Activated CD4-positive, alpha-beta T cell treated with anti-CD3 and anti-CD28 coated beads, Interleukin-2, amount 10 ng/mL, durations not matched to agents 24 days and 14 days (primary cell): ENCODE results near the gene EPHA10. TPM values are rescaled to one million over a fixed set of nuclear protein-coding genes. Genes with fewer than 3 reads are reported as not detected.

ENCODE experiments used
- DNase-seq: peaks from one replicate; pipeline ENCODE4 v3.0.0; 2022
- H3K27ac Mint-ChIP-seq: one replicate; pipeline ENCODE4 v1.8.0; 2022; ENCODE audit warnings: mild to moderate bottlenecking, mixed read lengths
- H3K27me3 Mint-ChIP-seq: one replicate; pipeline ENCODE4 v1.8.0; 2022; ENCODE audit warnings: mixed read lengths
- H3K36me3 Mint-ChIP-seq: one replicate; pipeline ENCODE4 v1.8.0; 2022; ENCODE audit warnings: low read depth, mild to moderate bottlenecking, mixed read lengths
- H3K4me1 Mint-ChIP-seq: one replicate; pipeline ENCODE4 v1.8.0; 2021; ENCODE audit warnings: mixed read lengths
- H3K4me3 Mint-ChIP-seq: one replicate; pipeline ENCODE4 v1.8.0; 2022; ENCODE audit warnings: mild to moderate bottlenecking, moderate library complexity, mixed read lengths
- H3K9me3 Mint-ChIP-seq: one replicate; pipeline ENCODE4 v1.8.0; 2021; ENCODE audit warnings: mixed read lengths
- intact Hi-C: fragments of 100-400 bp; cut with micrococcal nuclease; formaldehyde crosslinking; loops from one replicate; pipeline ENCODE4 v1.15.1; 2023
- total RNA-seq: library from RNA; stranded (reverse); gene quantifications from 2 replicates; pipeline ENCODE4 v1.2.3, GENCODE V29; 2022

EPHA10 gene
- total RNA-seq, 1 donor from 2014 or later, result 0.21 TPM

DNA sequence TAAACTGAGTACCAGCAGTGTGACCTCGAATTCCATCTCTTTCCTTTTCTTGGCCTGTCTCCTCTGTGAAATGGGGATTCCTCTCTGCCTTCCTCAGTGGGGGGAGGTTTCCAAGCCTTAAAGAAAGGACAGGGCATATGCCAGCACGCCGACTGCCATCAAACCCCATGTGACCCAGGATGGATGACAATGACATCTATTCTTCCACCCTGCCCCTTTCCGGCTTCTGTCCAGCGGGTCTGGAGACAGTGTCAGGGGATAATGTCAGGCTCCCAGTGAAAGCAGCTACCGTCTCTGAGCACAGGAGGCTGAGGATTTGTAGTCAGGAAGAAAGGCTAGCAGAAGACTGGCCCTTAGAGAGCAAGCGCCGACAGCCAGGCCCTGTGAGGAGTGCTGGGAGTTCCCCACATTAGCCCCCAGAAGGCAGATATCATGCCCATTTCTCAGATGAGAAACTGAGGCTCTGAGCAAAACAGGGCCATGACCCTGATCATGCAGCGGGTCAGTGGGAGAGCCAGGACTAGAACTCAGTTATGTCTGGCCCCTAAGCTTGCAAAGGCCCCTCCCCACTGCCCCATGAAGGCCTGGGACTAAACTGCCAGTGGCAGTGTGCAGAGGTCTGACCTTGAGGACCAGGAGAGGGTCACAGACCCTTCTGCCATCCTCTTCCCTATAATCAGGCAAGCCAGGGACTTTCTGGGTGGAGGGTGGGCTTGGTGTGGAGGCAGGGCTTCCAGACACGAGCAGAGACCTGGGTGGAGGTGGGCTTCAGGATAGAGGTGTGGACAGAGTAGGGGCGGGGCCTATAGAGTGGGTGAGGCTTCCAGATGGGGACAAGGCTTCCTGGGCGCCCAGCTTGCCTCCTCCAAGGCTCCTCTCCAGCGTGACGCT, 42.5 kb downstream of the EPHA10 start:
- peaks cover 5% of the 10 kb centered on the region for H3K27me3 Mint-ChIP-seq
- H3K27ac Mint-ChIP-seq, result no peak overlapping the region
- no peak overlapping the region for H3K4me3 Mint-ChIP-seq
- intact Hi-C loops, result no loop called here
- no peaks in the 10 kb centered on the region for H3K4me1 Mint-ChIP-seq
- no peaks in the 10 kb centered on the region for H3K9me3 Mint-ChIP-seq
- DNase-seq, result no peak
- no peaks in the 10 kb centered on the region for H3K36me3 Mint-ChIP-seq

DNA sequence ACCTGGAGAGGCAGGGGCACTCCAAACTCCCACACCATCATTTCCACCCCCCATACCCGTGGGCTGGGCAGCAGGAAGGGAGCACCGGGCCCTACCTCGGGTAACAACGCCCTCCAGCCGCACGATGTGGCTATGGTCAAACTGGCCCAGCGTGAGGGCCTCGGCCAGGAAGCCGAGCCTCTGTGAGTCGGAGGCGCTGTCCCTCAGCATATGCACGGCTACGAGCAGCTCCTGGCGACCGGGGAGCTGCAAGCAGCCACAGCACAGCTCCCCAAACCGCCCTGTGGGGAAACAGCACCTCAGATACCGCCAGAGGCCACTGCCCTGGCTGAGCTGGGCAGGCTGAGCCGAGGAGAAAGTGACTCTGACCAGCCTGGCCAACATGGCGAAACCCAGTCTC, 43.4 kb downstream of the EPHA10 start:
- Mint-ChIP-seq H3K4me1 (no peaks in the 10 kb centered on the region), H3K36me3 (no peaks in the 10 kb centered on the region), H3K9me3 (no peaks in the 10 kb centered on the region), H3K27me3 (peaks cover 4% of the 10 kb centered on the region), H3K4me3 (no peak overlapping the region), H3K27ac (no peak overlapping the region)
- intact Hi-C loops, result no loop called here
- DNase-seq, result no peak

DNA sequence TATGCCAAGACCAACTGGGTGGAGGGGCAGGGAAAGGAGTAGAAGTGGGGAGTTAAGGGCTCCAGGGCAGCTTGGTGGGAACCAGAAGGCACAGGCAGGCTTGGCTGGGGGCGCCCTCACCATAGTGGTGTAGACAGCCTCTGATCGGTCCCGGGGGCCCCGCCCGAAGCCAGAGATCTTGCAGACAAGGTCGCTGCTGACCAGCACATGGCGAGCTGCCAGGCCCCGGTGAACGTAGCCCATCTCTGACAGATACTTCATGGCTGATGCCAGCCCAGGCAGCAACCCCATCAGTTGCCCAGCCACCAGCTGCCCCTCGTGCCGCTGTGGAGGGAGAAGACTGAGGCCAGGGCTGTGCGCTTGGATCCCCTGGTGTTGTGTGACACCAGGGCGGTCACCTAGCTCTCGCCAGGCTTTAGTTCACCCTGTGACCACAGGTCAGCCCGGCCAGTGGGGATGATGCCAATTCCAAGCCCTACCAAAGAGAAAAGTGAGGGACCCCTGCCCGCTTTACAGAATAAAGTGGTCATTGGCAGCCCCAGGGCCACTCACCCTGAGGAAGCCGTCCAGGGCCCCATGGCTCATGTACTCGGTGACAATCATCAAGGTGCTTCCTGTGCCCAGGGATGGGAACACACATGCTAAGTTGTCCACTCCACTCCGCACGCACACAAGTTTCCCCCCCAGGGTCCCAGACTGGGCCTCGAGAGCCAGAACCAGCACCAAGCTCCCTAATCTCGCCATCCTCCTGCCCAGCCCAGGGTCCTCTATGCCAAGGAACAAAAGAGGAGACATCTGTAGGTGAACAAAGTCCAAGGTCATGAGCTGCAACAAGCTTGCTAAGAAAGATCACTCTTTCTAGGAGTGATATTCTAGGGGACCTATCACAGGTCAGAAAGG, 44.4 kb downstream of the EPHA10 start:
- Mint-ChIP-seq H3K9me3 (no peaks in the 10 kb centered on the region), H3K36me3 (no peaks in the 10 kb centered on the region), H3K27me3 (peaks cover 2% of the 10 kb centered on the region), H3K4me3 (no peak overlapping the region), H3K27ac (no peak overlapping the region), H3K4me1 (no peaks in the 10 kb centered on the region)
- intact Hi-C loops, result no loop called here
- no peak for DNase-seq

DNA sequence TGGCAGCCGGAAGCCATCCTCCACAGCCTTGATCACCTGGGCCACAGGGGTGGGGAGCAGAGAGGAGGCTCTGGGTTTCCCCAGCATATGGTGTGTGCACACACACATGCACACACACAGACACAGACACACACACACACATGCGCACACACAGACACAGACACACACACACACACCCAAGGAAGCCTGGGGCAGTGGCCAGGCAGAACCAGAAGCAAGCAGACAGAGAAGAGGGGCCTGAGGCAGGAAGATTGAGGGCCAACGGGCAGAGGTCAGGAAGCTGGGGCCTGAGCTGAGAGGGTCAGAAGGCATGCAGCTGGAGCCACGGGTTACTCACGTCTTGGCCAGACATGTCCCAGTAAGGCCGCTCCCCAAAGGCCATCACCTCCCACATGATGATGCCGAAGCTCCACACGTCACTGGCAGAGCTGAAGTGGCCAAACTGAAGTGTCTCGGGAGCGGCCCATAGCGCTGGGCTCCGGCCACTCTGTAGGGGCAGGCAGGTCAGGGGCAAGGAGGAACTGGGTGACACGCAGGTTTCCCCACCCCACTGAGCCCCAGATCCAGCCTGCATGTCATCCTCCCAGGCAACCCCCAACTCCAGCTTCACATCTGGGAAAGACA, 45.2 kb downstream of the EPHA10 start:
- H3K36me3 Mint-ChIP-seq, result no peaks in the 10 kb centered on the region
- no peak overlapping the region for H3K27ac Mint-ChIP-seq
- no peak for DNase-seq
- no peaks in the 10 kb centered on the region for H3K4me1 Mint-ChIP-seq
- no peak overlapping the region for H3K4me3 Mint-ChIP-seq
- no peaks in the 10 kb centered on the region for H3K9me3 Mint-ChIP-seq
- no peaks in the 10 kb centered on the region for H3K27me3 Mint-ChIP-seq
- intact Hi-C loops, result no loop called here

DNA sequence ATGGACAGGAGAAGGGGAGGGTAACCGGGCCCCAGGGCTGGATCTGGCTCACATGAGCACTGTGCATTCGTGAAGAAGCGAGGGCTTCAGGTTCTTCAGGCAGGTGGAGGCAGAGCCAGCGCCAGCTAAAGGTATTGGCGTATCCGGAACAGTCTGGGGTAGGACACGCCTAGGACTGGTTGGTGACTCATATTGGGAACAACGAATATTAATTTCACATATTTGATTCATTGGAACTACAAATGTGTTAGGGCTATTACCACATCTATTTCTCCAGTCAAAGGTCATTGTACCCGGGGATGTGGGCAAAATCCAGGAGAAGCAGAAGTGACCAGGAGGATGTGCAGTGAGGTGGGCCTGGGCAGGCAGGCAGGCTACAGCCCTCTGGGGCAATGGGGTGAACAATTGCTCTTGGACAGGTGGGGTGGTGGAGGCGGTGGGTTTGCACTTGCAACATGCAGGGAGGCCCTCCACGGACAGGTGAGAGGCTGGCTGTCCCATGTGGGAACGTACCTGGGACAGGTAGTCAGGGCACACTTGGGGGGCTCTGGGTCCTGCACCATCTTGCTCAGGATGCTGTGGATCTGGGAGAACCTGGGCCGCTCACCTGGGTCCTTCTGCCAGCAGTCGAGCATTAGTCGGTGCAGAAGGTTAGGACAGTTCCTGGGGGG, 45.9 kb downstream of the EPHA10 start:
- H3K27me3 Mint-ChIP-seq, result no peaks in the 10 kb centered on the region
- intact Hi-C loops, result no loop called here
- no peak for DNase-seq
- no peaks in the 10 kb centered on the region for H3K9me3 Mint-ChIP-seq
- no peak overlapping the region for H3K4me3 Mint-ChIP-seq
- no peaks in the 10 kb centered on the region for H3K36me3 Mint-ChIP-seq
- H3K4me1 Mint-ChIP-seq, result no peaks in the 10 kb centered on the region
- no peak overlapping the region for H3K27ac Mint-ChIP-seq

DNA sequence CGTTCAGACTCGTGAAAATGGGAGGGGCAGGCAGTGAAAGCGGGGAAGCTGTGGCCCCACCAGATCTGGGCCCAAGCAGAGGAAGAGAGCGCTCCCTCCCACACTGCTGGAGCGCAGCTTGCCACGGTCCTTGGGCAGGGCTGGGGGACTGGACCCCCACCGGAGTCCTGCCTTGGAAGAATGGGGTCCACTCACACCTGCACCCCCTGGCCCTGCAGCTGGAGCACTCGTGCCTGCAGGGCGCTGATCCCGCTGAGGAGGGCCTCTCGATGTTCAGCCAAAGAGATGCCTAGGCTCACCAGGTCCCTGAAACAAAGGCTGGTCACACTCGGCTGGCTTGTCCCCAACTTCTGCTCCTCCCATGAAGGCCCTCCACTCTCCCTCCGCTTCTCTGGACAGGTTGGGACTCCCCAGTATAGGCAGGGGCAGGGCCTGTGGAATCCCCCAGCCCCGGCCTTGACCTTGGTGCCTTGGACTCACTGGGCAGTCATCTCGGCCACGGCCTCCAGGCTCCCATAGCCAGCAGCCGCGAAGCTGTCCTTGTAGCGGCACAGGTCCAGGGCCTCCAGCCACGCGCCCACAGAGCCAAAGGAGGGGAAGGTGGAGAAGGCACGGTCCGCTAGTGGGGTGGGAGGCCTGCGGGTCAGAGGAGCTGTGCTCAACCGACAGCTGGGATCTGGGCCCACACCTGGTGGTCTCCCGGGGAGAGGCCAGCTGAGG, 46.6 kb downstream of the EPHA10 start:
- H3K4me1 Mint-ChIP-seq, result no peaks in the 10 kb centered on the region
- DNase-seq, result no peak
- no peak overlapping the region for H3K4me3 Mint-ChIP-seq
- H3K36me3 Mint-ChIP-seq, result no peaks in the 10 kb centered on the region
- intact Hi-C loops, result no loop called here
- no peaks in the 10 kb centered on the region for H3K9me3 Mint-ChIP-seq
- no peak overlapping the region for H3K27ac Mint-ChIP-seq
- H3K27me3 Mint-ChIP-seq, result no peaks in the 10 kb centered on the region

DNA sequence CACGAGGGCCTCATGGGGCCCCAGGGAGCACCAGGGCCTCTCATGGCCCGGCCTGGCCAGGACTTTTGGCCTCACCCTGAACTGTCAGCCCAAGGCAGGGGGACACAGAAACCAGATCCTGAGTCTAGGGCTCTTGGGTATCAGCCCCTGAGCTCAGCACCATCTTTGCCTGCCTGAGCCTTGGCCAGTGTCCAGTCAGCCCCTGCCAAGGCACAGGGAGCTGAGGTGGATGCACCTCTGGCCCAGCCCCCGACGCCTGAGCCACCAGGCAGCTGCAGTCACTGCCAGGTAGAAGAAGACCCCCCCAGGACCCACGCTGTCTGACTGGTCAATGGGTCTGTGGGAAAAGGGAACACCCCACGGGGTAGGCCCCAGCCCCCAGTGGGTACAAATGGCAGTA, 47.3 kb downstream of the EPHA10 start:
- DNase-seq, result no peak
- Mint-ChIP-seq H3K27ac (no peak overlapping the region), H3K9me3 (no peaks in the 10 kb centered on the region), H3K4me1 (no peaks in the 10 kb centered on the region), H3K4me3 (no peak overlapping the region), H3K36me3 (no peaks in the 10 kb centered on the region), H3K27me3 (no peaks in the 10 kb centered on the region)
- intact Hi-C loops, result no loop called here

DNA sequence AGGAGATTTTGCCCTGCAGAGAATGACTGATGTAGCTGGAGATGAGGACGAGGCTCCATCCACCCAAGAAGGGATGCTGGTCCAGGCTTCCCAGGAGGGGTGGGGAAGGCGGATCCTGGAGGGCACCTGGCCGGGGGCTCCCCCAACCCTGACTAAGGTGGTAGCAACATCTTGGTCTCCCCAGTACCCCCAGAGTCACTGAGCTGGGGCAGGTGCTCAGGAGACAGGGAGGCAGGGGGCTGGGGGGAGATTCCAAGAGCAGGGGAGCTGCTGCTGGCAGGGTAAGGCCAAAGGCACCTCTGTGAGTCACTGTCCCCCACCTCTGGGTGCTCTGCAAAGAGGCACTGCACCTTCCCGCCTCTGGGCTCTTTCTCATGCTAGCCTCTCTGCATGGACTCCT, 48.6 kb downstream of the EPHA10 start:
- H3K27me3 Mint-ChIP-seq, result no peaks in the 10 kb centered on the region
- H3K27ac Mint-ChIP-seq, result no peak overlapping the region
- intact Hi-C loops, result no loop called here
- no peak overlapping the region for H3K4me3 Mint-ChIP-seq
- DNase-seq, result no peak
- H3K36me3 Mint-ChIP-seq, result peaks cover 3% of the 10 kb centered on the region
- no peaks in the 10 kb centered on the region for H3K4me1 Mint-ChIP-seq
- no peaks in the 10 kb centered on the region for H3K9me3 Mint-ChIP-seq

DNA sequence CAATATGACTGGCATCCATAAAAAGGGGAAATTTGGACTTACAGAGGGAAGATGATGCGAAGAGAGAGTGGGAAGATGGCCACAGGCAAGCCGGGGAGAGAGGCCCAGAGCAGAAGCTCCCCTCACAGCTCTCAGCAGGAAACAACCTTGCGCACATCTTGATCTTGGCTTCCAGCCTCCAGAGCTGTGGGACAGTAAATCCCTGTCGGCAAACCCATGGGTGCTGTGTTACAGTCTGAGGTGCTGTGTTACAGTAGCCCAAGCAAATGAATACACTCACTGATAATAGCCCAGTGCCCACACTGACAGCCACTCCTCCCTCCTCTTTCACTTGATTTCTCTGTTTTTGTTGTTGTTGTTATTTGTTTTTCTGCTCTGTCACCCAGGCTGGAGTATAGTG, 50.2 kb downstream of the EPHA10 start:
- Mint-ChIP-seq H3K4me1 (no peaks in the 10 kb centered on the region), H3K36me3 (peaks cover 5% of the 10 kb centered on the region), H3K27me3 (no peaks in the 10 kb centered on the region), H3K9me3 (no peaks in the 10 kb centered on the region), H3K4me3 (no peak overlapping the region), H3K27ac (no peak overlapping the region)
- intact Hi-C loops, result no loop called here
- no peak for DNase-seq

DNA sequence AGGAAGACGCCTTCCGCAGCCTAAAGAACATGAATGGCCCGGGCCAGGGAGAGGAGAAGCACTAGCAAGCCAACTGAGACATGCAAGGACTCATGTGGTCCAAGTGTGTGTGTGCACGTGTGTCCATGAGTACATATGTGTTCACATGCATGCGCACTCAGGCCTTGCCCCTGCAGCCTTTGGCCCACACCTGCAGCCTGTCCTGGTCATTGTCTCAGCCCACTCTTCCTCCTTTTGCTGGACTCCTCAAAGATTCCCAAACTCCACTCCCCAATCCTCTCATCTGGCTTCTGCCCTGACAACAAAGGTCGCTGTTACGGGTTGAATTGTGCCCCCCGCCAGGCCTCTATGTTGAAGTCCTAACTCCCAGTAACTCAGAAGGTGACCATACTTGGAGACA, 50.7 kb downstream of the EPHA10 start:
- Mint-ChIP-seq H3K9me3 (no peaks in the 10 kb centered on the region), H3K4me1 (no peaks in the 10 kb centered on the region), H3K27ac (no peak overlapping the region), H3K36me3 (peaks cover 10% of the 10 kb centered on the region), H3K27me3 (no peaks in the 10 kb centered on the region), H3K4me3 (no peak overlapping the region)
- DNase-seq, result no peak
- intact Hi-C loops, result no loop called here

DNA sequence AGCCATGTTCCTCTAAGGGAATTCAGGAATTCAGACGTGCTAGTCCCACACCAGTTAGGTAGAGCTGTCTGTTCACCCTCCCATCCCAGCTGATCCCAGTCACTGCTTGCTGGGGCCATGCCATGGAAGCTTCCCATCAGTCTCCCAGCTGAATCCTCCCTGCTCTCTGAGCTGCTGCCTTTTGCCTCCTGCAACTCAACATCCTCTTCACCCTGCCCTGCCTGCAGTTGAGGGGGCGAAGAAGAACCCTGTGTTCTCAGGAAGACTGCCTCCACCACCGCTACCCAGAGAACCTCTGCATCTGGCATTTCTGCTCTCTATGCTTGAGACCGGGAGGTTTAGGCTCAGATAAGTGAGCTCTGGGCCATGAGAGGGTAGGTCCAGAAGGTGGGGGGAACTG, 56.4 kb downstream of the EPHA10 start:
- H3K27me3 Mint-ChIP-seq, result no peaks in the 10 kb centered on the region
- intact Hi-C loops, result no loop called here

DNA sequence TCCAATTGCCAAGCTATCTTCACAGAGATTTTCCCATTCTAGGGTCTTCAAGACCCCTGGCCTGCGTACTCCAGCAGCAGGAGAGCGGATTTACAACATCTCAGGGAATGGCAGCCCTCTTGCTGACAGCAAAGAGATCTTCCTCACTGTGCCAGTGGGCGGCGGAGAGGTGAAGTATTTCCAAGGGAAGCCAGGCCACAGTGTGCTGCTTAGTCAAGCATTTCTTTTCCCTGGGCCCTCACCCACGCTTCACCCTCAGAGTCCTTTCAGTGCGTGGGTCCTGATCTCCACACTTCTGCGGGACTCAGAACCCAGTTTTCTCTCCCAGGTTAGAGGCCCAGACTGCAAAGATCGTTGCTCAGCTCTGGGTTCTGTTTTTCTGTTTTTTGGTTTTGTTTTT, 59.5 kb downstream of the EPHA10 start:
- Mint-ChIP-seq H3K27ac (no peak overlapping the region), H3K27me3 (no peaks in the 10 kb centered on the region), H3K4me1 (no peaks in the 10 kb centered on the region), H3K36me3 (peaks cover 78% of the 10 kb centered on the region), H3K9me3 (no peaks in the 10 kb centered on the region), H3K4me3 (no peak overlapping the region)
- no peak for DNase-seq
- intact Hi-C loops, result no loop called here

More for the DNA sequence above, 56.4 kb downstream of the EPHA10 start:
- H3K4me1 Mint-ChIP-seq, result no peaks in the 10 kb centered on the region
- no peak for DNase-seq
- H3K36me3 Mint-ChIP-seq, result peaks cover 55% of the 10 kb centered on the region
- no peak overlapping the region for H3K27ac Mint-ChIP-seq
- no peaks in the 10 kb centered on the region for H3K9me3 Mint-ChIP-seq
- no peak overlapping the region for H3K4me3 Mint-ChIP-seq

DNA sequence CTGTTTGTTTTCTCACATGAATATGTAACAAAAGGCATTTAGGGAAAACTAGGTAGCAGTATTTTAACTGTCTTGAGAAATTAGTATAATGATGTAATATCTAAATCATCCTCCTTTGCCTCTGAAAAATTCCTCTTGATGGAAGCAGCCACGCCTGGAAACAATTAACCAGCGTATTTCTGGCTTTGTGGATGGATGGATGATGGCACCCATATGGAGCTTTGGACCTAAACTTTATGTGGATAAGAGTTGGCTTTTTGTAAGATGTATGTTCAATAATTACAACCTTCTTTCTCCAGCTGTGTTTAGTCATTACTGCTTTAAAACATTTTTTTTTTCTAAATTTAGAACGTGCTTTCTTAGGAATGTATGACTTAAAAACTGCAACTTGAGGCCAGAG, 60.0 kb downstream of the EPHA10 start:
- H3K4me1 Mint-ChIP-seq, result no peaks in the 10 kb centered on the region
- no peak overlapping the region for H3K4me3 Mint-ChIP-seq
- intact Hi-C loops, result no loop called here
- H3K27me3 Mint-ChIP-seq, result no peaks in the 10 kb centered on the region
- no peak for DNase-seq
- H3K36me3 Mint-ChIP-seq, result peaks cover 81% of the 10 kb centered on the region
- H3K27ac Mint-ChIP-seq, result no peak overlapping the region
- H3K9me3 Mint-ChIP-seq, result no peaks in the 10 kb centered on the region
